ENCODE measurements around the gene TAC3. TPM values are rescaled to one million over a fixed set of nuclear protein-coding genes. Genes with fewer than 3 reads are reported as not detected.
"Not testable (repeated sequence)": the region's sequence is repeated elsewhere in the genome, so short reads cannot be mapped to it uniquely, and the experiment has no call there.

Gene TAC3
- total RNA-seq, 1 donor from 2014 or later = 1.3 TPM

DNA sequence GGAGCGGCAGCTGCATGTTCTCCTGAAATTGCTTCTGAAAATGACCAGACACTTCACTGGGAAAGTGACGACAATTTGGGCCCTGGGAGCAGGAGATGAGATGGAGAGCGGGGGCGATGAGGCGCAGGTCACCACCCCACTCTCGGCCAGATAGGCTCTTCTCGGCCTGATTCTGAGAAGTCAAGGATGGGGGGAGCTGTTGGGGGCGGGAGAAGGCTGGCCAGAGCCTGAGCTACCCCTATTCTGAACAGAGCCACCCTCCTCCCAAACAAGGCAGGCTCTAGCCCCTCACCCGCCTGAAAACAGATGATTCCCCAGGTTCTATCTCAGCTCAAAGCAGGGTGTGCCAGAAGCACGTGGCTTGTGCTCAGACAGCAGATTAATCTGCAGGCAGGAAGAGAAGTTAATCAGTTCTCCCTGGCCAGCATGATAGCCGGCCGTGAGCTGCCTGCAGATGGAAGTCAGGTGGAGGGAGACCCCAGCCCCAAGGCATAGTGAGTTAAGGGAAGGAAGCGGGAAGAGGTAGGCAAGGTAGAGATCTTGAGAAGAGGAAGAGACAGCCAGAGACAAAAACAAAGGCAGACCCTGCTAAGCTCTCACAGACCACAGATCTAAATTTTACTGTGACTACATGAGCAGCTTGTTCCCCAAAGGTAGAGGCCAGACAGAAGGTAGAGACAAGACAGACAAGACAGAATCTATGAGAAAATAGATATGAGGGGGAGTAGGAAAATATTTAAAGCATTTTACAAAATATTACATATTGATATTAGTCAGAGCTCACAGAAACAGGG lies 10.9 kb upstream of the TAC3 start:
- Histone ChIP-seq H3K4me2 (ENCODE audit: low read length) (no peak overlapping the region), H3K9me3 (ENCODE audit: insufficient read depth, low read depth, low read length) (no peaks in the 10 kb centered on the region), H3K4me1 (ENCODE audit: insufficient read depth, low read length) (no peaks in the 10 kb centered on the region), H3K27ac (ENCODE audit: low read depth, low read length) (no peak overlapping the region), H3K27me3 (ENCODE audit: insufficient read depth, low read length) (peaks cover 28% of the 10 kb centered on the region), H3K79me2 (ENCODE audit: insufficient read depth, low read length) (no peaks in the 10 kb centered on the region), H3K36me3 (ENCODE audit: insufficient read depth, low read length) (no peaks in the 10 kb centered on the region), H3K9ac (ENCODE audit: low read length) (no peak overlapping the region), H2AFZ (ENCODE audit: low read depth, low read length) (no peak overlapping the region), H4K20me1 (ENCODE audit: insufficient read depth, low read length) (no peaks in the 10 kb centered on the region), H3K4me3 (ENCODE audit: insufficient read depth, low read depth, low read length) (no peak overlapping the region)
- no peak for FAIRE-seq
- Mint-ChIP-seq H3K36me3 (ENCODE audit: low read depth, unreplicated experiment) (peaks cover 2% of the 10 kb centered on the region), H3K9me3 (ENCODE audit: unreplicated experiment) (no peaks in the 10 kb centered on the region), H3K27me3 (ENCODE audit: low read depth, unreplicated experiment) (peaks cover 41% of the 10 kb centered on the region), H3K4me3 (ENCODE audit: unreplicated experiment) (no peak overlapping the region), H3K27ac (ENCODE audit: unreplicated experiment) (no peak overlapping the region), H3K4me1 (ENCODE audit: low read depth, unreplicated experiment) (peaks cover 11% of the 10 kb centered on the region)
- DNase-seq (ENCODE audit: low read depth) = no peak
- TF ChIP-seq, protein P1, sequence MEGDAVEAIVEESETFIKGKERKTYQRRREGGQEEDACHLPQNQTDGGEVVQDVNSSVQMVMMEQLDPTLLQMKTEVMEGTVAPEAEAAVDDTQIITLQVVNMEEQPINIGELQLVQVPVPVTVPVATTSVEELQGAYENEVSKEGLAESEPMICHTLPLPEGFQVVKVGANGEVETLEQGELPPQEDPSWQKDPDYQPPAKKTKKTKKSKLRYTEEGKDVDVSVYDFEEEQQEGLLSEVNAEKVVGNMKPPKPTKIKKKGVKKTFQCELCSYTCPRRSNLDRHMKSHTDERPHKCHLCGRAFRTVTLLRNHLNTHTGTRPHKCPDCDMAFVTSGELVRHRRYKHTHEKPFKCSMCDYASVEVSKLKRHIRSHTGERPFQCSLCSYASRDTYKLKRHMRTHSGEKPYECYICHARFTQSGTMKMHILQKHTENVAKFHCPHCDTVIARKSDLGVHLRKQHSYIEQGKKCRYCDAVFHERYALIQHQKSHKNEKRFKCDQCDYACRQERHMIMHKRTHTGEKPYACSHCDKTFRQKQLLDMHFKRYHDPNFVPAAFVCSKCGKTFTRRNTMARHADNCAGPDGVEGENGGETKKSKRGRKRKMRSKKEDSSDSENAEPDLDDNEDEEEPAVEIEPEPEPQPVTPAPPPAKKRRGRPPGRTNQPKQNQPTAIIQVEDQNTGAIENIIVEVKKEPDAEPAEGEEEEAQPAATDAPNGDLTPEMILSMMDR (IDR thresholded peaks at IDR 0.05; ENCODE audit: insufficient read depth, low read depth, low read length) = no peak
- no peak for TF ChIP-seq EZH2 (IDR thresholded peaks at IDR 0.05; ENCODE audit: insufficient read depth, low read length)

DNA sequence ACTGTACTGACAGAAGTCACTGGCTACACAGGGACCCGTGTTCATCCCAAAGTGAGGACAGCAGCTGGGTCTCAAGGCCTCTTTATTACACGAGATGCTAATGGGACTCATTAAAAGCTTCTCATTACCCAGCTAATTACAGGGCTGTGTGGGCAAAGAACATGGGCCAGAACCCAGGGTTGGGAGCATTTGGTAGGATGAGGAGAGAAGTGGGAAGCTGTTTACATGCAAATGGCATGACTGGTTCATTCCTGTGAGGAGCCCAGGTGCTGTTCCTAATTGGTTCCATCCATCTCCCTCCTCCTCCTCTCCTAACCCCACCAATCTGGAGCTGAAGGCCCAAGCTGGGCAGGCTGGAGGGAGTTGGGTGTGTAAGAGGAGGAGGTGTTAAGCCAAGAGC lies 8.9 kb upstream of the TAC3 start:
- FAIRE-seq = no peak
- H3K4me3 ChIP-seq (ENCODE audit: insufficient read depth, low read depth, low read length) = no peak overlapping the region

DNA sequence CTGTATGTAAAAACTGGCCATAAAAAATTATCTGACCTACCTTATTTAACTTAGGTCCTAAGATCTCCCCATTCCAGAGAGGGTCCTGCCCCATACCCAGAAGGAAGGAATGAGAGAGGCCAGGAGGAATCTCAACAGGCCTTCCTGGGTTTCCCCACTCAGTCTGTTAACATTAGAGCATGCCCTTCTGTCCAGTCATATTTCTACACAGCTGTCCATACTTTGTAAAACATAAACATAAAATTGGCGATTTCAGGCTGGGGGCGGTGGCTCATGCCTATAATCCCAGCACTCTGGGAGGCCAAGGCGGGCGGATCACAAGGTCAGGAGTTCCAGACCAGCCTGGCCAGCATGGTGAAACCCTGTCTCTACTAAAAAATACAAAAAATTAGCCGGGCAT lies 6.0 kb upstream of the TAC3 start:
- not testable (repeated sequence) for H3K4me1 ChIP-seq (ENCODE audit: insufficient read depth, low read length); H3K9ac ChIP-seq (ENCODE audit: low read length); H3K27ac Mint-ChIP-seq (ENCODE audit: unreplicated experiment); H3K9me3 Mint-ChIP-seq (ENCODE audit: unreplicated experiment); H3K4me3 Mint-ChIP-seq (ENCODE audit: unreplicated experiment); H3K36me3 Mint-ChIP-seq (ENCODE audit: low read depth, unreplicated experiment); H4K20me1 ChIP-seq (ENCODE audit: insufficient read depth, low read length); FAIRE-seq; H3K9me3 ChIP-seq (ENCODE audit: insufficient read depth, low read depth, low read length); H3K4me2 ChIP-seq (ENCODE audit: low read length); H3K4me3 ChIP-seq (ENCODE audit: insufficient read depth, low read depth, low read length); H3K27ac ChIP-seq (ENCODE audit: low read depth, low read length); H3K4me1 Mint-ChIP-seq (ENCODE audit: low read depth, unreplicated experiment); H3K79me2 ChIP-seq (ENCODE audit: insufficient read depth, low read length); H3K36me3 ChIP-seq (ENCODE audit: insufficient read depth, low read length); H2AFZ ChIP-seq (ENCODE audit: low read depth, low read length); DNase-seq (ENCODE audit: low read depth)
- H3K27me3 ChIP-seq (ENCODE audit: insufficient read depth, low read length) = peaks cover 23% of the 10 kb centered on the region
- peaks cover 21% of the 10 kb centered on the region for H3K27me3 Mint-ChIP-seq (ENCODE audit: low read depth, unreplicated experiment)

More for the DNA sequence above, 8.9 kb upstream of the TAC3 start:
- no peak overlapping the region for H3K27ac ChIP-seq (ENCODE audit: low read depth, low read length)
- H2AFZ ChIP-seq (ENCODE audit: low read depth, low read length) = no peak overlapping the region
- Mint-ChIP-seq H3K27ac (ENCODE audit: unreplicated experiment) (no peak overlapping the region), H3K4me3 (ENCODE audit: unreplicated experiment) (no peak overlapping the region), H3K36me3 (ENCODE audit: low read depth, unreplicated experiment) (no peaks in the 10 kb centered on the region), H3K4me1 (ENCODE audit: low read depth, unreplicated experiment) (peaks cover 4% of the 10 kb centered on the region), H3K9me3 (ENCODE audit: unreplicated experiment) (no peaks in the 10 kb centered on the region), H3K27me3 (ENCODE audit: low read depth, unreplicated experiment) (peaks cover 35% of the 10 kb centered on the region)
- no peaks in the 10 kb centered on the region for H3K36me3 ChIP-seq (ENCODE audit: insufficient read depth, low read length)
- peaks cover 24% of the 10 kb centered on the region for H3K27me3 ChIP-seq (ENCODE audit: insufficient read depth, low read length)
- H3K79me2 ChIP-seq (ENCODE audit: insufficient read depth, low read length) = no peaks in the 10 kb centered on the region
- no peak for DNase-seq (ENCODE audit: low read depth)
- no peaks in the 10 kb centered on the region for H4K20me1 ChIP-seq (ENCODE audit: insufficient read depth, low read length)
- TF ChIP-seq, protein P1 (IDR thresholded peaks at IDR 0.05; ENCODE audit: insufficient read depth, low read depth, low read length) = no peak
- TF ChIP-seq EZH2 (IDR thresholded peaks at IDR 0.05; ENCODE audit: insufficient read depth, low read length) = no peak
- H3K4me1 ChIP-seq (ENCODE audit: insufficient read depth, low read length) = no peaks in the 10 kb centered on the region
- H3K9ac ChIP-seq (ENCODE audit: low read length) = no peak overlapping the region
- no peak overlapping the region for H3K4me2 ChIP-seq (ENCODE audit: low read length)
- no peaks in the 10 kb centered on the region for H3K9me3 ChIP-seq (ENCODE audit: insufficient read depth, low read depth, low read length)
